Ascending aorta (tissue), 2 donors: ENCODE data around the gene PLAU. TPM values are rescaled to one million over a fixed set of nuclear protein-coding genes. Genes with fewer than 3 reads are reported as not detected.

Experiments used
- DNase-seq, 2 donors: peaks; one replicate each; pipeline ENCODE4 v3.0.0-alpha.2; 2019; ENCODE audit warnings: low spot score in 2 of 2
- H3K27ac ChIP-seq, 2 donors: fragments of 200-600 bp; sonication (generic); one replicate each; pipeline ENCODE4 v1.5.1; 2016 to 2017; ENCODE audit warnings: mild to moderate bottlenecking in 1 of 2
- H3K27me3 ChIP-seq: fragments of 200-600 bp; sonication (generic); one replicate; pipeline ENCODE4 v1.5.1; 2017
- H3K36me3 ChIP-seq, 2 donors: fragments of 200-600 bp; sonication (generic); one replicate each; pipeline ENCODE4 v1.5.1; 2016
- H3K4me1 ChIP-seq, 2 donors: fragments of 200-600 bp; sonication (generic); one replicate each; pipeline ENCODE4 v1.5.1; 2016 to 2017; ENCODE audit warnings: mild to moderate bottlenecking in 1 of 2
- H3K4me3 ChIP-seq, 2 donors: fragments of 200-600 bp; sonication (generic); one replicate each; pipeline ENCODE4 v1.5.1; 2016 to 2017; ENCODE audit warnings: mild to moderate bottlenecking in 1 of 2
- H3K9me3 ChIP-seq, 2 donors: fragments of 200-600 bp; sonication (generic); one replicate each; pipeline ENCODE4 v1.5.1; 2016
- CTCF ChIP-seq, 3 experiments: fragments of 200-600 bp in 2 of 3; fragments of 450-650 bp in 1 of 3; sonication (generic) in 2 of 3; IDR thresholded peaks; one replicate each; pipeline ENCODE4 v1.5.1; 2016 to 2019; ENCODE audit warnings: antibody characterized with exemption in 3 of 3, mild to moderate bottlenecking in 1 of 3, moderate library complexity in 1 of 3
- intact Hi-C: fragments of 100-400 bp; cut with DNase I; formaldehyde crosslinking; loops from one replicate; pipeline ENCODE4 v1.15.1; 2023
- total RNA-seq: library from RNA; depleted of rRNA; stranded (reverse); fragments of >200 nt; gene quantifications from one replicate; pipeline ENCODE4 v1.1.0, GENCODE V29; 2016

PLAU gene
- total RNA-seq, 1 donor from 2014 or later: 1.5 TPM

GRCh38 chr10:73877533-73878160, 33.3 kb upstream of the PLAU start:
- Histone ChIP-seq H3K4me3 (no peak overlapping the region), H3K27me3 (no peaks in the 10 kb centered on the region), H3K4me1 (peaks cover under 1 to 24% of the 10 kb centered on the region in 2 donors), H3K9me3 (no peaks in the 10 kb centered on the region), H3K27ac (peak overlapping the region; percentile 61 to 79), H3K36me3 (no peaks in the 10 kb centered on the region)
- TF ChIP-seq CTCF (IDR thresholded peaks at IDR 0.05): no peak
- intact Hi-C loops: loop anchor here (2.0 to 10.0 kb wide), 2 partner anchors 67 to 1237 kb away; partner anchors contain the start of genes NDST2 and SAMD8
- DNase-seq: no peak

- H3K4me1 ChIP-seq: peaks cover 0 to 18% of the 10 kb centered on the region in 2 donors
- no peaks in the 10 kb centered on the region for H3K27me3 ChIP-seq
- no peaks in the 10 kb centered on the region for H3K9me3 ChIP-seq
- intact Hi-C loops: loop anchor here (2.0 to 10.0 kb wide), 2 partner anchors 68 to 1236 kb away; partner anchors contain the start of genes NDST2 and SAMD8
- TF ChIP-seq CTCF (IDR thresholded peaks at IDR 0.05): no peak
- H3K4me3 ChIP-seq: no peak overlapping the region
- H3K36me3 ChIP-seq: no peaks in the 10 kb centered on the region
- H3K27ac ChIP-seq: peak overlapping the region; percentile 61 to 68
- no peak for DNase-seq
Measured at GRCh38 chr10:73878365-73878764, 32.6 kb upstream of the PLAU start.

DNA sequence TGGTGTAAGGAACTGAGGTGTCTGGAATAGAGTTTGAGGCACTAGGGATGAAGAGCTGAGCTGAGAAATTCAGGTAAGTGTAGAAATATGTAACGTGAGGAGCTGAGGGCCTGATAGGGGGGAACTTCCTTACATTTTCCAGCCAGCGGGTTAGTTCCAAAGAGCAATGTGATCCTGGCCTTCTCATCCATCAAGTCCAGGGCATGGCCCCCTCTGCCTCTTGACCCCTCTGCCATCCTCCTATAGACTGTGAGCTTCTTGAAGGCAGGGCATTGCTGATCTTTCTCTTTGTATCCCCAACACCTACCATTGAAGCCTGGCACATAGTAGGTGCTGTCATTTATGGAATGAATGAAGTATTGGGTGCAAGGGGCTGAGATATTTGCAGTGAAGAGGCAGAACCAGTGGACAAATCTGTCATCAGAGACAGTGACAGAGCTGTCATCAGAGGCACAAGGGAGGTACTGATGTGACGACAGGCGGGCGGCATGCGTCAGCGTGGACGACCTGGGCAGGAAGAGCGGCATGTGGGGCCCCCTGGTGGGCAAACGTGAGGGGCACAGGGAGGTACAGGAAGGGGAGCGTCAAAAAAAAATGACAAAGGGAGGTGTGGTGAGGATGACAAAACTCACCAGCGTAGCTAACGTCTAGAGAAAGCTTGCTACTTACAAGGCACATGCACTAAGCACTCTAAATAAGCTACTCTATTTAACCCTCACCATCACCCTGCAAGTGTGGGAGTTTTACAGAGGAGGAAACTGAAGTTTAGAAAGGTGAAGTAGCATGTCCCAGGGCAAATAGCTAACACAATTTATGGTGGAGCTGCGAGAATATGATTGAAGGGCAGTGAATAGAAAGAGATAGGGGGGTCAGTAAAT, 31.4 kb upstream of the PLAU start:
- peaks cover 0 to 18% of the 10 kb centered on the region in 2 donors for H3K4me1 ChIP-seq
- peak overlapping the region; percentile 35 to 68 for H3K27ac ChIP-seq
- H3K4me3 ChIP-seq: no peak overlapping the region
- peak; percentile 91 to 99 (median 97) for TF ChIP-seq CTCF (IDR thresholded peaks at IDR 0.05)
- H3K36me3 ChIP-seq: no peaks in the 10 kb centered on the region
- peak; percentile 71 to 95 for DNase-seq
- intact Hi-C loops: loop anchor here (1.0 to 10.0 kb wide), 3 partner anchors 30 to 1235 kb away; partner anchors contain the start of genes NDST2 and SAMD8
- no peaks in the 10 kb centered on the region for H3K27me3 ChIP-seq
- H3K9me3 ChIP-seq: no peaks in the 10 kb centered on the region

GRCh38 chr10:73881221-73881919, 29.6 kb upstream of the PLAU start:
- no peak for DNase-seq
- Histone ChIP-seq H3K27me3 (no peaks in the 10 kb centered on the region), H3K36me3 (no peaks in the 10 kb centered on the region), H3K27ac (no peak overlapping the region), H3K4me3 (no peak overlapping the region), H3K9me3 (no peaks in the 10 kb centered on the region), H3K4me1 (peaks cover 2 to 15% of the 10 kb centered on the region in 2 donors)
- TF ChIP-seq CTCF (IDR thresholded peaks at IDR 0.05): no peak
- intact Hi-C loops: no loop called here

- no peak overlapping the region for H3K4me3 ChIP-seq
- no peak for TF ChIP-seq CTCF (IDR thresholded peaks at IDR 0.05)
- no peak overlapping the region for H3K27ac ChIP-seq
- DNase-seq: no peak
- intact Hi-C loops: no loop called here
- H3K36me3 ChIP-seq: no peaks in the 10 kb centered on the region
- no peaks in the 10 kb centered on the region for H3K27me3 ChIP-seq
- H3K4me1 ChIP-seq: peaks cover 18 to 35% of the 10 kb centered on the region in 2 donors
- H3K9me3 ChIP-seq: no peaks in the 10 kb centered on the region
Measured at GRCh38 chr10:73884017-73884416, 26.9 kb upstream of the PLAU start.
